ENCODE results near the gene R3HCC1L.

Gene R3HCC1L

GRCh38 chr10:98262571-98262970 is 128.1 kb downstream of the R3HCC1L start:
- no peak for DNase-seq

- no peak for DNase-seq
These were observed 128.6 kb downstream of the R3HCC1L start for GRCh38 chr10:98263088-98263487.

- no peak for DNase-seq
These were observed 130.1 kb downstream of the R3HCC1L start for GRCh38 chr10:98264378-98265065.

GRCh38 chr10:98265403-98266378 is 131.2 kb downstream of the R3HCC1L start:
- DNase-seq: no peak

GRCh38 chr10:98266647-98267046 is 132.2 kb downstream of the R3HCC1L start:
- DNase-seq: no peak

- DNase-seq: no peak
These were observed 132.8 kb downstream of the R3HCC1L start for GRCh38 chr10:98267069-98267893.

- no peak for DNase-seq
These were observed 133.6 kb downstream of the R3HCC1L start, which contains the start of gene LOXL4 for GRCh38 chr10:98267894-98268693. Gene LOXL4, minus strand, starts transcription at chr10:98268194. Its CDS starts 5,175 bp downstream, at chr10:98263019.

- DNase-seq: no peak
These were observed 134.4 kb downstream of the R3HCC1L start for GRCh38 chr10:98268694-98269431.

- DNase-seq: peak; percentile 28
These were observed 135.0 kb downstream of the R3HCC1L start for GRCh38 chr10:98269435-98269912.

GRCh38 chr10:98270073-98270740 is 135.8 kb downstream of the R3HCC1L start:
- no peak for DNase-seq

- no peak for DNase-seq
These were observed 136.3 kb downstream of the R3HCC1L start for GRCh38 chr10:98270786-98271185.

GRCh38 chr10:98272245-98272644 is 137.8 kb downstream of the R3HCC1L start:
- no peak for DNase-seq

GRCh38 chr10:98272656-98273055 is 138.2 kb downstream of the R3HCC1L start:
- no peak for DNase-seq

- no peak for DNase-seq
These were observed 138.8 kb downstream of the R3HCC1L start for GRCh38 chr10:98273057-98273850.

- DNase-seq: no peak
These were observed 140.1 kb downstream of the R3HCC1L start for GRCh38 chr10:98274562-98274961.

- no peak for DNase-seq
These were observed 141.9 kb downstream of the R3HCC1L start for GRCh38 chr10:98276311-98276710.

GRCh38 chr10:98285416-98285815 is 151.0 kb downstream of the R3HCC1L start:
- no peak for DNase-seq

- DNase-seq: no peak
These were observed 152.0 kb downstream of the R3HCC1L start for GRCh38 chr10:98286419-98286818.

- DNase-seq: no peak
These were observed 152.9 kb downstream of the R3HCC1L start for GRCh38 chr10:98287321-98287720.

- DNase-seq: no peak
These were observed 155.3 kb downstream of the R3HCC1L start for GRCh38 chr10:98289802-98290209.
